ENCODE measurements around the gene FAT4.
A peak's percentile ranks its signal among the peaks of the same experiment; 100 is the strongest.

The FAT4 gene

GRCh38 chr4:125316401-125316790 lies 1.6 kb downstream of the FAT4 start:
- TF ChIP-seq CTCF (conservative IDR thresholded peaks at IDR 0.05; ENCODE audit: low read depth, low read length) = no peak
- peak overlapping the region; percentile 94 for H3K4me3 ChIP-seq (ENCODE audit: low read depth, low read length)
- DNase-seq (ENCODE audit: low read depth) = peak; percentile 49

- TF ChIP-seq CTCF (conservative IDR thresholded peaks at IDR 0.05; ENCODE audit: low read depth, low read length) = peak; percentile 44
- peak overlapping the region; percentile 94 for H3K4me3 ChIP-seq (ENCODE audit: low read depth, low read length)
- DNase-seq (ENCODE audit: low read depth) = peak; percentile 43
Observed at GRCh38 chr4:125316791-125317524, 2.2 kb downstream of the FAT4 start.

GRCh38 chr4:125317525-125317877 lies 2.7 kb downstream of the FAT4 start:
- TF ChIP-seq CTCF (conservative IDR thresholded peaks at IDR 0.05; ENCODE audit: low read depth, low read length) = peak; percentile 75
- peak; percentile 62 for DNase-seq (ENCODE audit: low read depth)
- peak overlapping the region; percentile 94 for H3K4me3 ChIP-seq (ENCODE audit: low read depth, low read length)

- no peak overlapping the region for H3K4me3 ChIP-seq (ENCODE audit: low read depth, low read length)
- TF ChIP-seq CTCF (conservative IDR thresholded peaks at IDR 0.05; ENCODE audit: low read depth, low read length) = no peak
- peak; percentile 29 for DNase-seq (ENCODE audit: low read depth)
Observed at GRCh38 chr4:125319311-125319710, 4.6 kb downstream of the FAT4 start.

DNA sequence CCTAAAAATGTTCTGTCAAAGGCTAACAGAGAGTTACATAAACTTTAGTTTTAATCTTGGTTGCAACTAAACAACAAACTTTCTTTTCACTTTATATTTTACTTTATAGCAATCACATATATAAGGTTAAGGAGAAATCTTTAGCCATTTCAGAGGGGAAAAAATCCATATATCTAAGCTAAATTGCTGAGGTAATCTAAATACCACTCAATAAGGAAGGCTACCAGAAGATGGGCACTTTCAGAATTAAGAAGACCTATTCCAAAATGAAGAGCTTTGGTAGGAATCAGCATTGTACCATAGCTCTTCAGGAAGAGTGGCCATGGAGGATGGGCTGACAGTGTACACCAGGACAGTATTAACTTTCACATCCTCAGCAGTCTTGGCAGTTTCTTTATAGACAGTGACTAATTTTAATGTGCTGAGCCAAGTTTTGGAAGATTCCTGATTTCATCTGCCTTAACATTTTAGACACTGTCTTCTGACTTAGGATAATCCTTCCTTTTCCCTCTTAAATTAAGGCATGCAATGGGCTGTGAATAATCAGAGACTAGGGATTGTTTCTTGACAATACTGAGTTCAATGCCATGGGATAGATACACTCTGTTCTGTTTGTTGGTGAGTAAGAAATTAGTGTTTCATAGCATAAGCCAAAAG lies 7.1 kb downstream of the FAT4 start:
- DNase-seq (ENCODE audit: low read depth) = peak; percentile 72
- no peak for TF ChIP-seq CTCF (conservative IDR thresholded peaks at IDR 0.05; ENCODE audit: low read depth, low read length)
- peak overlapping the region; percentile 23 for H3K4me3 ChIP-seq (ENCODE audit: low read depth, low read length)

DNA sequence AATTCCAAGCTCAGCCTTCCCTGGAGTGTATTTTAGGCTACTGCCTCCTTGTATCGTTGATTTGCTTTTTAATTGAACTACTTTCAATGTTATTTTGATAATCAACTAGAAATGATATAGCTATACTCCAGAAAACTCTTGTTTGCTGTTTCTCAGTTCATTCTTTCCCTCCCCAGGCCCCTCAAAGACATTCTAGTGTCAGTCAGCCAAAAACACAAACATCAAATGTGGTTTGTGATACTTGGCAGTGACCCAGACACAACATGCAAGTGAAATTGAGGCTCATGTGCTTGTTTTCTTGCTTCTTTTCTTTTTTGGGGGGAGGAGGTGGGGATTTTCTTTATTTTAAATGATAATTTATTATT lies 7.6 kb downstream of the FAT4 start:
- DNase-seq (ENCODE audit: low read depth) = peak; percentile 92
- TF ChIP-seq CTCF (conservative IDR thresholded peaks at IDR 0.05; ENCODE audit: low read depth, low read length) = no peak
- peak overlapping the region; percentile 23 for H3K4me3 ChIP-seq (ENCODE audit: low read depth, low read length)

GRCh38 chr4:125323654-125324053 lies 8.9 kb downstream of the FAT4 start:
- peak; percentile 79 for DNase-seq (ENCODE audit: low read depth)
- H3K4me3 ChIP-seq (ENCODE audit: low read depth, low read length) = peak overlapping the region; percentile 23
- no peak for TF ChIP-seq CTCF (conservative IDR thresholded peaks at IDR 0.05; ENCODE audit: low read depth, low read length)

All from choroid plexus epithelial cell (primary cell).